Endothelial cell of umbilical vein (primary cell): ENCODE data around the gene FRMD4A. TPM values are rescaled to one million over a fixed set of nuclear protein-coding genes. Genes with fewer than 3 reads are reported as not detected.

Experiments used
- BruUV-seq: library from RNA; stranded (reverse); fragments of 400-500 nt; replicated peaks from 2 replicates; lab custom pipeline; 2021; lab: Mats Ljungman, UMichigan
- CTCF ChIA-PET: fragments of 300-600, 350-600 bp; sonication (Branson Sonifier 250); formaldehyde crosslinking; loops from one replicate; lab custom pipeline; 2021; ENCODE audit warnings: antibody characterized with exemption, inconsistent platforms; lab: Charles Lee
- POLR2A ChIA-PET: fragments of 300-600, 350-600 bp; sonication (Branson Sonifier 250); formaldehyde crosslinking; loops from one replicate; lab custom pipeline; 2021; ENCODE audit warnings: antibody characterized with exemption, inconsistent platforms; lab: Charles Lee
- DNase-seq: peaks from one replicate; pipeline ENCODE4 v3.0.0-alpha.2; 2011; ENCODE audit warnings: low read depth, low spot score
- FAIRE-seq: peaks from 2 replicates; lab custom pipeline; 2011; peaks lifted over from hg19 to GRCh38; lab: Jason Lieb, UNC
- H2AFZ ChIP-seq: 2 replicates; pipeline ENCODE4 v1.6.0; 2012; ENCODE audit warnings: low read depth, low read length, control low read depth, inconsistent platforms
- H3K27ac ChIP-seq: 2 replicates; pipeline ENCODE4 v1.5.1; 2011; ENCODE audit warnings: low read depth, mild to moderate bottlenecking, control low read depth, low read length, moderate library complexity; ENCODE audit not compliant: insufficient read depth
- H3K27me3 ChIP-seq, 2 experiments: 2 replicates each; pipeline versions ENCODE4 v1.6.0 to v1.6.1; 2011; ENCODE audit warnings: low read length in 2 of 2, mixed read lengths in 1 of 2; ENCODE audit not compliant: control insufficient read depth in 2 of 2, insufficient read depth in 2 of 2
- H3K36me3 ChIP-seq, 2 experiments: 2 replicates in 1 of 2; 3 replicates in 1 of 2; pipeline ENCODE4 v1.5.1; 2011; ENCODE audit warnings: low read length in 2 of 2, mild to moderate bottlenecking in 1 of 2, moderate library complexity in 1 of 2; ENCODE audit not compliant: control insufficient read depth in 2 of 2, insufficient read depth in 2 of 2; ENCODE audit errors: extremely low read depth in 1 of 2
- H3K4me1 ChIP-seq: 3 replicates; pipeline ENCODE4 v1.5.1; 2011; ENCODE audit warnings: mild to moderate bottlenecking, low read length; ENCODE audit not compliant: control insufficient read depth, insufficient read depth; ENCODE audit errors: extremely low read depth
- H3K4me2 ChIP-seq: 2 replicates; pipeline ENCODE4 v1.6.1; 2011; ENCODE audit warnings: low read length, control low read depth, mixed read lengths; ENCODE audit not compliant: insufficient read depth
- H3K4me3 ChIP-seq, 3 experiments: fragments of 200-600 bp in 1 of 3; sonication (generic), shearing (Covaris generic) in 1 of 3; replicated peaks in 1 of 3; 2 replicates each; pipeline ENCODE4 v1.5.1; 2011 to 2016; ENCODE audit warnings: control low read depth in 3 of 3, low read length in 3 of 3, mild to moderate bottlenecking in 2 of 3, inconsistent platforms in 1 of 3, low read depth in 1 of 3, moderate library complexity in 1 of 3; ENCODE audit not compliant: insufficient read depth in 1 of 3
- H3K79me2 ChIP-seq: 2 replicates; pipeline ENCODE4 v1.6.0; 2012; ENCODE audit warnings: low read length, inconsistent platforms; ENCODE audit not compliant: control insufficient read depth, insufficient read depth
- H3K9ac ChIP-seq: replicated peaks from 2 replicates; pipeline ENCODE3; 2011; ENCODE audit warnings: low read length, control low read depth; ENCODE audit not compliant: insufficient read depth; ENCODE audit errors: extremely low read depth
- H3K9me1 ChIP-seq: replicated peaks from 3 replicates; pipeline ENCODE4 v1.6.0; 2011; ENCODE audit warnings: mild to moderate bottlenecking, low read length; ENCODE audit not compliant: control insufficient read depth, insufficient read depth; ENCODE audit errors: extremely low read depth
- H3K9me3 ChIP-seq: replicated peaks from 2 replicates; pipeline ENCODE4 v1.5.1; 2012; ENCODE audit warnings: low read length, inconsistent platforms; ENCODE audit not compliant: control insufficient read depth, insufficient read depth
- H4K20me1 ChIP-seq: replicated peaks from 2 replicates; pipeline ENCODE3; 2011; ENCODE audit warnings: mild to moderate bottlenecking, low read length; ENCODE audit not compliant: control insufficient read depth, insufficient read depth; ENCODE audit errors: extremely low read depth
- EZH2 ChIP-seq: IDR thresholded peaks from 2 replicates; pipeline ENCODE4 v1.6.1; 2012; ENCODE audit warnings: borderline replicate concordance, low read depth, mild to moderate bottlenecking, moderate library complexity, low read length, inconsistent platforms; ENCODE audit not compliant: severe bottlenecking
- FOS ChIP-seq: IDR thresholded peaks from 2 replicates; pipeline ENCODE4 v1.6.1; 2011; ENCODE audit warnings: mild to moderate bottlenecking, low read length, moderate library complexity, borderline replicate concordance; ENCODE audit not compliant: insufficient read depth
- GATA2 ChIP-seq: IDR thresholded peaks from 2 replicates; pipeline ENCODE4 v1.7.0; 2011; ENCODE audit warnings: low read depth, mild to moderate bottlenecking, moderate library complexity, mixed read lengths, low read length; ENCODE audit not compliant: insufficient read length, insufficient read depth
- JUN ChIP-seq: IDR thresholded peaks from 2 replicates; pipeline ENCODE4 v1.6.1; 2011; ENCODE audit warnings: borderline replicate concordance, low read depth; ENCODE audit not compliant: insufficient read length, insufficient read depth
- MYC ChIP-seq: IDR thresholded peaks from one replicate; pipeline ENCODE4 v1.6.1; 2011; ENCODE audit warnings: mild to moderate bottlenecking, low read depth, low read length
- POLR2A ChIP-seq: IDR thresholded peaks from 2 replicates; pipeline ENCODE4 v1.6.1; 2012; ENCODE audit warnings: low read depth, mild to moderate bottlenecking, control low read depth, low read length
- POLR2AphosphoS5 ChIP-seq: IDR thresholded peaks from 2 replicates; pipeline ENCODE4 v1.6.1; 2012; ENCODE audit warnings: low read depth, mild to moderate bottlenecking, control low read depth, low read length, moderate library complexity; ENCODE audit not compliant: insufficient read depth
- dilution Hi-C: fragments of 300-500 bp; cut with MboI; formaldehyde crosslinking; loops from one replicate; pipeline ENCODE4 v1.15.0; 2019; ENCODE audit warnings: low sequenced_read_pairs; ENCODE audit not compliant: extremely low pct_ligation_motif_present
- intact Hi-C: fragments of 100-400 bp; cut with micrococcal nuclease; formaldehyde crosslinking; loops from one replicate; pipeline ENCODE4 v1.10.0; 2022
- polyA plus RNA-seq, 4 experiments: library from polyadenylated mRNA; depleted of rRNA in 3 of 4; stranded (reverse) in 3 of 4; unstranded in 1 of 4; fragments of >200 nt; gene quantifications; 2 replicates each; pipeline versions ENCODE4 v1.2.1 to v1.2.3, GENCODE V29; 2011 to 2012; ENCODE audit warnings: missing spikeins in 1 of 4
- total RNA-seq: library from RNA; stranded (reverse); gene quantifications from 2 replicates; pipeline ENCODE4 v1.2.3, GENCODE V29; 2021
- TF ChIP-seq, protein P1 (sequence below), 2 donors: IDR thresholded peaks; 1 replicate in 1 of 2; 2 replicates in 1 of 2; pipeline ENCODE4 v1.5.1; 2011; ENCODE audit warnings: low read length in 2 of 2, mild to moderate bottlenecking in 2 of 2, moderate library complexity in 2 of 2, control low read depth in 1 of 2, inconsistent platforms in 1 of 2, low read depth in 1 of 2; ENCODE audit not compliant: insufficient read depth in 1 of 2; ENCODE audit errors: extremely low read depth in 1 of 2
- TF ChIP-seq, protein P2 (sequence below): IDR thresholded peaks from 2 replicates; pipeline ENCODE4 v1.6.1; 2011; ENCODE audit not compliant: insufficient read depth, insufficient read length

The FRMD4A gene
- total and polyA plus RNA-seq, 2 donors (not counting 3 experiments of a cell fraction or from before 2014, with no cell fraction given) = 123 to 148 TPM

DNA sequence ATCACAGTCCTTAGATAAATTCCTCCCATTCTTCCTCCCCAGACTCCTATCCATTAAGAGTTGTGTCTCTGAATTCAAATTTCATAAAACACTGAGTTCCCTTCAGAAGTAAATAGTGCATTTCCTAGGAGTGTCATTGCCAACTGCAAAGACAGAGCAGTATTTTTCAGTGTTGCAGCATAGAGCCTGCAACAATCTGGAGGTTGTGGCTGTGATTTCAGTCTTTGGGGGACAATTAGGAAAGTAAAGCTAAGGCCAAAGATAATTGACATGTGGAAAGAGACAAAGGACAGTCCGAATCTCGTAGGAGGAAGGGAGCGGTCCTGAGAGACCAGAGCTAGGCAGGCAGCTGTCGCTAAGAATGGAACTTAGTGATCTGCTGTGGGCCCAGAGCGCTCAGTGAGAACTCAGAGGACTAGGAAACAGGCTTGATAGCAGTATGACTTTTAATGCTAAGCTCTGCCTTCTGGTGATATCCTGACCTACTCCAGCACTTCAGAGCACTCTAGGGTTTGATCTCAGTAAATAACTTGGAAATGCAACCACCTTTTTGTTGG, 697.8 kb downstream of the FRMD4A start:
- Histone ChIP-seq H3K79me2 (no peaks in the 10 kb centered on the region), H2AFZ (no peak overlapping the region), H3K9me3 (no peaks in the 10 kb centered on the region), H3K27me3 (no peaks in the 10 kb centered on the region), H3K4me2 (no peak overlapping the region), H3K27ac (no peak overlapping the region), H3K4me1 (peaks cover 10% of the 10 kb centered on the region), H3K9me1 (no peaks in the 10 kb centered on the region), H3K36me3 (peaks cover 4 to 6% of the 10 kb centered on the region in 2 experiments), H3K4me3 (no peak overlapping the region), H4K20me1 (no peaks in the 10 kb centered on the region), H3K9ac (no peak overlapping the region)
- FAIRE-seq = no peak
- DNase-seq = no peak
- intact Hi-C loops = no loop called here
- ChIA-PET CTCF (interaction anchor here (1.6 kb wide), 1 partner anchor 11 kb away, joined by 3 read pairs; no protein-coding TSS in a partner anchor), POLR2A (no interaction called here)
- no peak for TF ChIP-seq JUN
- TF ChIP-seq MYC = no peak
- TF ChIP-seq, protein P1, sequence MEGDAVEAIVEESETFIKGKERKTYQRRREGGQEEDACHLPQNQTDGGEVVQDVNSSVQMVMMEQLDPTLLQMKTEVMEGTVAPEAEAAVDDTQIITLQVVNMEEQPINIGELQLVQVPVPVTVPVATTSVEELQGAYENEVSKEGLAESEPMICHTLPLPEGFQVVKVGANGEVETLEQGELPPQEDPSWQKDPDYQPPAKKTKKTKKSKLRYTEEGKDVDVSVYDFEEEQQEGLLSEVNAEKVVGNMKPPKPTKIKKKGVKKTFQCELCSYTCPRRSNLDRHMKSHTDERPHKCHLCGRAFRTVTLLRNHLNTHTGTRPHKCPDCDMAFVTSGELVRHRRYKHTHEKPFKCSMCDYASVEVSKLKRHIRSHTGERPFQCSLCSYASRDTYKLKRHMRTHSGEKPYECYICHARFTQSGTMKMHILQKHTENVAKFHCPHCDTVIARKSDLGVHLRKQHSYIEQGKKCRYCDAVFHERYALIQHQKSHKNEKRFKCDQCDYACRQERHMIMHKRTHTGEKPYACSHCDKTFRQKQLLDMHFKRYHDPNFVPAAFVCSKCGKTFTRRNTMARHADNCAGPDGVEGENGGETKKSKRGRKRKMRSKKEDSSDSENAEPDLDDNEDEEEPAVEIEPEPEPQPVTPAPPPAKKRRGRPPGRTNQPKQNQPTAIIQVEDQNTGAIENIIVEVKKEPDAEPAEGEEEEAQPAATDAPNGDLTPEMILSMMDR (IDR thresholded peaks at IDR 0.05; ENCODE audit: extremely low read depth in 1 of 2, insufficient read depth in 1 of 2, low read depth in 1 of 2, low read length in 2 of 2) = no peak
- TF ChIP-seq, protein P2, sequence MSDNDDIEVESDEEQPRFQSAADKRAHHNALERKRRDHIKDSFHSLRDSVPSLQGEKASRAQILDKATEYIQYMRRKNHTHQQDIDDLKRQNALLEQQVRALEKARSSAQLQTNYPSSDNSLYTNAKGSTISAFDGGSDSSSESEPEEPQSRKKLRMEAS = no peak
- TF ChIP-seq POLR2A = no peak
- no peak for TF ChIP-seq EZH2
- no peak for TF ChIP-seq FOS
- no peak for TF ChIP-seq POLR2AphosphoS5
- no peak for TF ChIP-seq GATA2
- dilution Hi-C loops = no loop called here
- no TSS peak for BruUV-seq
